HFF-Myc (cell line): ENCODE results near the gene ST3GAL2.
A peak's percentile ranks its signal among the peaks of the same experiment; 100 is the strongest.

ENCODE experiments used
- DNase-seq: peaks from one replicate; pipeline ENCODE4 v3.0.0-alpha.2; 2011; ENCODE audit warnings: low read depth; ENCODE audit errors: extremely low read depth
- H3K4me3 ChIP-seq: replicated peaks from 2 replicates; pipeline ENCODE4 v1.5.1; 2011; ENCODE audit warnings: low read depth, mild to moderate bottlenecking, control low read depth, low read length
- CTCF ChIP-seq: IDR thresholded peaks from 2 replicates; pipeline ENCODE4 v1.5.1; 2012; ENCODE audit warnings: mild to moderate bottlenecking, low read depth, low read length, control low read depth; ENCODE audit errors: missing control alignments

ST3GAL2 gene

GRCh38 chr16:70331588-70332358, 107.1 kb downstream of the ST3GAL2 start:
- no peak overlapping the region for H3K4me3 ChIP-seq
- TF ChIP-seq CTCF = peak; percentile 59
- DNase-seq = no peak

- no peak for DNase-seq
- no peak overlapping the region for H3K4me3 ChIP-seq
- no peak for TF ChIP-seq CTCF
Observed at GRCh38 chr16:70331091-70331490, 107.8 kb downstream of the ST3GAL2 start.
